GM12878 (cell line): ENCODE results near the gene NUDT3. TPM values are rescaled to one million over a fixed set of nuclear protein-coding genes. Genes with fewer than 3 reads are reported as not detected.

Experiments
- ATAC-seq: fragments of 200-7000 bp; cut with Tn5 transposase; 3 replicates; pipeline ENCODE4 v1.9.1; 2020; ENCODE audit warnings: mild to moderate bottlenecking, moderate library complexity
- BruUV-seq: library from RNA; stranded (reverse); fragments of 400-500 nt; replicated peaks from 2 replicates; lab custom pipeline; 2021; lab: Mats Ljungman, UMichigan
- CTCF ChIA-PET: fragments of 300-600 bp; sonication (Branson Sonifier 250); formaldehyde crosslinking; extraction: SDS; loops from one replicate; lab custom pipeline; 2021; ENCODE audit warnings: inconsistent platforms; lab: Yijun Ruan, JAX
- POLR2A ChIA-PET: fragments of 350-600 bp; formaldehyde crosslinking; extraction: SDS; loops from one replicate; lab custom pipeline; 2021; ENCODE audit warnings: inconsistent platforms; lab: Charles Lee
- RAD21 ChIA-PET: fragments of 300-600 bp; sonication (Branson Sonifier 250); formaldehyde crosslinking; loops from one replicate; lab custom pipeline; 2023; ENCODE audit warnings: antibody characterized with exemption; ENCODE audit not compliant: unreplicated experiment; lab: Charles Lee
- SMC1A ChIA-PET: fragments of 300-600 bp; sonication (Branson Sonifier 250); formaldehyde crosslinking; loops from one replicate; lab custom pipeline; 2023; ENCODE audit not compliant: unreplicated experiment, uncharacterized antibody; lab: Charles Lee
- DNase-seq: peaks from one replicate; pipeline ENCODE4 v3.0.0-alpha.2; 2011; ENCODE audit warnings: low read depth, low spot score
- FAIRE-seq: peaks from 3 replicates; lab custom pipeline; 2011; peaks lifted over from hg19 to GRCh38; lab: Jason Lieb, UNC
- H2AFZ ChIP-seq: 2 replicates; pipeline ENCODE4 v1.6.0; 2011; ENCODE audit warnings: low read depth, low read length, control low read depth; ENCODE audit not compliant: control insufficient read depth
- H3K27ac ChIP-seq: 2 replicates; pipeline ENCODE4 v1.5.1; 2011; ENCODE audit warnings: control low read depth; ENCODE audit not compliant: control insufficient read depth, insufficient read depth
- H3K27me3 ChIP-seq, 2 experiments: replicated peaks in 1 of 2; 2 replicates each; pipeline versions ENCODE4 v1.6.0 to v1.6.1; 2011; ENCODE audit warnings: low read length in 1 of 2; ENCODE audit not compliant: control insufficient read depth in 2 of 2, insufficient read depth in 2 of 2
- H3K36me3 ChIP-seq, 2 experiments: 2 replicates each; pipeline ENCODE4 v1.5.1; 2011; ENCODE audit warnings: low read length in 1 of 2; ENCODE audit not compliant: control insufficient read depth in 2 of 2, insufficient read depth in 2 of 2
- H3K4me1 ChIP-seq: 2 replicates; pipeline ENCODE4 v1.6.1; 2011; ENCODE audit warnings: mild to moderate bottlenecking, low read length, moderate library complexity, mixed read lengths; ENCODE audit not compliant: control insufficient read depth, insufficient read depth
- H3K4me2 ChIP-seq: 2 replicates; pipeline ENCODE4 v1.6.0; 2011; ENCODE audit warnings: control low read depth; ENCODE audit not compliant: control insufficient read depth, insufficient read depth
- H3K4me3 ChIP-seq: fragments of 200-600 bp; sonication (generic); 2 replicates; pipeline ENCODE4 v1.5.1; 2016
- H3K79me2 ChIP-seq: 2 replicates; pipeline ENCODE4 v1.6.0; 2011; ENCODE audit warnings: low read length; ENCODE audit not compliant: control insufficient read depth, insufficient read depth
- H3K9ac ChIP-seq: 2 replicates; pipeline ENCODE4 v1.8.0; 2011; ENCODE audit warnings: low read length, control low read depth, mixed read lengths; ENCODE audit not compliant: control insufficient read depth, insufficient read depth
- H3K9me3 ChIP-seq: replicated peaks from 3 replicates; pipeline ENCODE4 v1.5.1; 2011; ENCODE audit warnings: mild to moderate bottlenecking, low read length; ENCODE audit not compliant: control insufficient read depth, insufficient read depth
- H4K20me1 ChIP-seq: 2 replicates; pipeline ENCODE4 v1.6.0; 2011; ENCODE audit not compliant: control insufficient read depth, insufficient read depth
- BRCA1 ChIP-seq: IDR thresholded peaks from 2 replicates; pipeline ENCODE4 v1.6.1; 2011; ENCODE audit warnings: low read depth, low read length, improper control_type of control experiment
- CHD4 ChIP-seq: fragments of 200-600 bp; sonication (generic); IDR thresholded peaks from 2 replicates; pipeline ENCODE4 v1.6.1; 2016; ENCODE audit warnings: mild to moderate bottlenecking
- CREM ChIP-seq: IDR thresholded peaks from 2 replicates; pipeline ENCODE4 v1.6.1; 2014; ENCODE audit warnings: antibody characterized with exemption, low read depth
- E2F8 ChIP-seq: fragments of 450-650 bp; IDR thresholded peaks from 2 replicates; pipeline ENCODE4 v1.6.1; 2018; ENCODE audit warnings: mild to moderate bottlenecking, low read depth, moderate library complexity; ENCODE audit not compliant: partially characterized antibody
- HDGF ChIP-seq: fragments of 450-650 bp; IDR thresholded peaks from 2 replicates; pipeline ENCODE4 v1.6.1; 2016; ENCODE audit warnings: antibody characterized with exemption
- JUND ChIP-seq: IDR thresholded peaks from 2 replicates; pipeline ENCODE4 v1.6.1; 2012; ENCODE audit warnings: low read depth, mild to moderate bottlenecking, low read length, improper control_type of control experiment, moderate library complexity
- MYB ChIP-seq: fragments of 150-350 bp; IDR thresholded peaks from 2 replicates; pipeline ENCODE4 v1.6.1; 2014; ENCODE audit warnings: mild to moderate bottlenecking, low read depth, low read length, borderline replicate concordance
- PAX8 ChIP-seq: fragments of 450-650 bp; IDR thresholded peaks from 2 replicates; pipeline ENCODE4 v1.6.1; 2017; ENCODE audit warnings: mild to moderate bottlenecking, moderate library complexity
- RCOR1 ChIP-seq: conservative IDR thresholded peaks from 2 replicates; pipeline ENCODE4 v1.6.1; 2012; ENCODE audit warnings: low read depth, low read length, improper control_type of control experiment
- REST ChIP-seq: IDR thresholded peaks from 2 replicates; pipeline ENCODE4 v1.6.1; 2012; ENCODE audit warnings: mild to moderate bottlenecking, low read depth, low read length
- RFX5 ChIP-seq: IDR thresholded peaks from 2 replicates; pipeline ENCODE4 v1.6.1; 2011; ENCODE audit warnings: low read depth, low read length, improper control_type of control experiment
- SIX5 ChIP-seq: IDR thresholded peaks from 2 replicates; pipeline ENCODE4 v1.6.1; 2011; ENCODE audit warnings: mild to moderate bottlenecking, low read depth, low read length, moderate library complexity; ENCODE audit not compliant: severe bottlenecking
- USF1 ChIP-seq: IDR thresholded peaks from 2 replicates; pipeline ENCODE4 v1.6.1; 2011; ENCODE audit warnings: borderline replicate concordance, low read depth, mild to moderate bottlenecking, moderate library complexity, mixed read lengths, low read length; ENCODE audit not compliant: insufficient read depth; ENCODE audit errors: extremely low read length
- ZSCAN29 ChIP-seq: fragments of 450-650 bp; IDR thresholded peaks from 2 replicates; pipeline ENCODE4 v1.6.1; 2017; ENCODE audit warnings: mild to moderate bottlenecking, moderate library complexity
- WGBS: methylation state at CpG from one replicate; pipeline ENCODE4 v1.1.6; 2016; ENCODE audit warnings: low lambda C conversion rate; ENCODE audit not compliant: insufficient replicate concordance, insufficient coverage; ENCODE audit errors: missing lambda C conversion rate; 5-methylcytosine and 5-hydroxymethylcytosine counted together
- in situ Hi-C: fragments of 300-500 bp; cut with MboI; formaldehyde crosslinking; loops from 9 replicates; pipeline ENCODE4 v1.14.3; 2018; ENCODE audit warnings: mixed read lengths
- intact Hi-C: fragments of 100-400 bp; cut with micrococcal nuclease; formaldehyde crosslinking; loops from one replicate; pipeline ENCODE4 v1.14.2; 2022; ENCODE audit not compliant: unreplicated experiment
- polyA plus RNA-seq, 11 experiments: library from polyadenylated mRNA; depleted of rRNA in 4 of 11; unstranded in 6 of 11; stranded (reverse) in 5 of 11; fragments of >200 nt; fragmentation: Nextera tagmentation in 4 of 11; fragmentation: Illumina TruSeq in 1 of 11; extraction: Ambion mirVana in 4 of 11; extraction: Trizol in 1 of 11; gene quantifications; 1 replicate in 1 of 11; 2 replicates in 10 of 11; pipeline versions ENCODE4 v1.2.1 to v1.2.3, GENCODE V29; 2011 to 2016; ENCODE audit warnings: inconsistent platforms in 2 of 11, missing spikeins in 2 of 11, low read depth in 1 of 11
- total RNA-seq, 4 experiments: library from RNA; depleted of rRNA in 3 of 4; stranded (reverse); fragments of >200 nt in 3 of 4; fragmentation: Illumina TruSeq in 1 of 4; extraction: Trizol in 1 of 4; gene quantifications; 2 replicates each; pipeline versions ENCODE4 v1.2.1 to v1.2.3, GENCODE V29; 2013 to 2021
- TF ChIP-seq, protein P1 (sequence below): IDR thresholded peaks from 2 replicates; pipeline ENCODE4 v1.6.1; 2012; ENCODE audit warnings: low read depth, low read length, improper control_type of control experiment

The NUDT3 gene
- total and polyA plus RNA-seq, 10 of the 15 experiments (the other 5 are each of a cell fraction or from before 2014, with no cell fraction given) = 2.4 to 32.3 (median 25.5) TPM

- H4K20me1 ChIP-seq = no peaks in the 10 kb centered on the region
- H3K4me1 ChIP-seq = no peaks in the 10 kb centered on the region
- no peak overlapping the region for H3K27ac ChIP-seq
- no peak overlapping the region for H2AFZ ChIP-seq
- no peak overlapping the region for H3K9ac ChIP-seq
- no peaks in the 10 kb centered on the region for H3K27me3 ChIP-seq
- 96% methylated on average over 8 of the region's 8 CpGs for WGBS
- intact Hi-C loops = no loop called here
- RAD21 ChIA-PET = interaction anchor here (0.5 kb wide), 1 partner anchor 17 kb away, joined by 3 read pairs; no protein-coding TSS in a partner anchor
- SMC1A ChIA-PET = interaction anchor here (0.7 to 1.9 kb wide), 5 partner anchors 8 to 75 kb away, joined by 3 to 6 read pairs (median 3); no protein-coding TSS in a partner anchor
- peaks cover 3% of the 10 kb centered on the region for H3K79me2 ChIP-seq
- H3K4me2 ChIP-seq = no peak overlapping the region
- no peaks in the 10 kb centered on the region; the same call in 2 of the 3 replicates for H3K9me3 ChIP-seq
- no peak for ATAC-seq
- POLR2A ChIA-PET = interaction anchor here (0.7 kb wide), 1 partner anchor 23 kb away, joined by 3 read pairs; no protein-coding TSS in a partner anchor
- no peak for FAIRE-seq
- DNase-seq = no peak
- BruUV-seq = no TSS peak
- no peaks in the 10 kb centered on the region; a peak in 1 of 4 replicates for H3K36me3 ChIP-seq
- in situ Hi-C loops = no loop called here
- CTCF ChIA-PET = interaction anchor here (0.6 kb wide), 2 partner anchors 18 to 65 kb away, joined by 4 to 5 read pairs; no protein-coding TSS in a partner anchor
- H3K4me3 ChIP-seq = no peak overlapping the region
- TF ChIP-seq SIX5 (no peak), USF1 (no peak), HDGF (no peak), BRCA1 (no peak), PAX8 (no peak), CREM (no peak), CHD4 (no peak), ZSCAN29 (no peak), JUND (no peak), MYB (no peak), RCOR1 (no peak), REST (no peak), E2F8 (no peak), RFX5 (no peak)
- TF ChIP-seq, protein P1, sequence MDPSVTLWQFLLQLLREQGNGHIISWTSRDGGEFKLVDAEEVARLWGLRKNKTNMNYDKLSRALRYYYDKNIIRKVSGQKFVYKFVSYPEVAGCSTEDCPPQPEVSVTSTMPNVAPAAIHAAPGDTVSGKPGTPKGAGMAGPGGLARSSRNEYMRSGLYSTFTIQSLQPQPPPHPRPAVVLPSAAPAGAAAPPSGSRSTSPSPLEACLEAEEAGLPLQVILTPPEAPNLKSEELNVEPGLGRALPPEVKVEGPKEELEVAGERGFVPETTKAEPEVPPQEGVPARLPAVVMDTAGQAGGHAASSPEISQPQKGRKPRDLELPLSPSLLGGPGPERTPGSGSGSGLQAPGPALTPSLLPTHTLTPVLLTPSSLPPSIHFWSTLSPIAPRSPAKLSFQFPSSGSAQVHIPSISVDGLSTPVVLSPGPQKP = no peak
These were observed 67.6 kb downstream of the NUDT3 start for GRCh38 chr6:34324738-34325444.
